Suprapubic skin (tissue), 4 donors: Measurements from ENCODE around the gene L3MBTL4. TPM values are rescaled to one million over a fixed set of nuclear protein-coding genes. Genes with fewer than 3 reads are reported as not detected.
A peak's percentile ranks its signal among the peaks of the same experiment; 100 is the strongest.

ENCODE experiments used
- DNase-seq, 2 donors: peaks; one replicate each; pipeline ENCODE4 v3.0.0-alpha.2; 2019; ENCODE audit warnings: low spot score in 2 of 2
- H3K27ac ChIP-seq: fragments of 200-600 bp; sonication (generic); one replicate; pipeline ENCODE4 v1.5.1; 2019
- H3K27me3 ChIP-seq: fragments of 200-600 bp; sonication (generic); one replicate; pipeline ENCODE4 v1.5.1; 2019
- H3K36me3 ChIP-seq: fragments of 200-600 bp; sonication (generic); one replicate; pipeline ENCODE4 v1.5.1; 2019
- H3K4me1 ChIP-seq: fragments of 200-600 bp; sonication (generic); one replicate; pipeline ENCODE4 v1.5.1; 2019
- H3K4me3 ChIP-seq: fragments of 200-600 bp; sonication (generic); one replicate; pipeline ENCODE4 v1.5.1; 2019; ENCODE audit warnings: mild to moderate bottlenecking
- H3K9me3 ChIP-seq: fragments of 200-600 bp; sonication (generic); one replicate; pipeline ENCODE4 v1.5.1; 2019
- CTCF ChIP-seq, 2 donors: fragments of 200-600 bp in 1 of 2; fragments of 450-650 bp in 1 of 2; sonication (generic) in 1 of 2; IDR thresholded peaks; one replicate each; pipeline ENCODE4 v1.5.1; 2016 to 2019; ENCODE audit warnings: antibody characterized with exemption in 2 of 2, mild to moderate bottlenecking in 1 of 2, moderate library complexity in 1 of 2
- EP300 ChIP-seq: sonication (generic); formaldehyde crosslinking; IDR thresholded peaks from one replicate; pipeline ENCODE4 v1.6.1; 2017; ENCODE audit warnings: antibody characterized with exemption
- POLR2A ChIP-seq, 2 donors: fragments of 450-650 bp; IDR thresholded peaks; one replicate each; pipeline ENCODE4 v1.6.1; 2017; ENCODE audit warnings: antibody characterized with exemption in 2 of 2, mild to moderate bottlenecking in 2 of 2, moderate library complexity in 2 of 2
- POLR2AphosphoS5 ChIP-seq, 3 donors: sonication (generic); formaldehyde crosslinking; IDR thresholded peaks; one replicate each; pipeline ENCODE4 v1.6.1; 2017; ENCODE audit warnings: antibody characterized with exemption in 3 of 3
- WGBS: methylation state at CpG from one replicate; pipeline ENCODE4 v1.1.5; 2018; 5-methylcytosine and 5-hydroxymethylcytosine counted together
- total RNA-seq, 4 donors: library from RNA; depleted of rRNA; stranded (reverse); fragments of >200 nt; gene quantifications; one replicate each; pipeline ENCODE4 v1.1.0, GENCODE V29; 2016

Gene L3MBTL4
- total RNA-seq: 10 to 100 TPM; 11.9 to 29.9 (median 14.4) TPM

DNA sequence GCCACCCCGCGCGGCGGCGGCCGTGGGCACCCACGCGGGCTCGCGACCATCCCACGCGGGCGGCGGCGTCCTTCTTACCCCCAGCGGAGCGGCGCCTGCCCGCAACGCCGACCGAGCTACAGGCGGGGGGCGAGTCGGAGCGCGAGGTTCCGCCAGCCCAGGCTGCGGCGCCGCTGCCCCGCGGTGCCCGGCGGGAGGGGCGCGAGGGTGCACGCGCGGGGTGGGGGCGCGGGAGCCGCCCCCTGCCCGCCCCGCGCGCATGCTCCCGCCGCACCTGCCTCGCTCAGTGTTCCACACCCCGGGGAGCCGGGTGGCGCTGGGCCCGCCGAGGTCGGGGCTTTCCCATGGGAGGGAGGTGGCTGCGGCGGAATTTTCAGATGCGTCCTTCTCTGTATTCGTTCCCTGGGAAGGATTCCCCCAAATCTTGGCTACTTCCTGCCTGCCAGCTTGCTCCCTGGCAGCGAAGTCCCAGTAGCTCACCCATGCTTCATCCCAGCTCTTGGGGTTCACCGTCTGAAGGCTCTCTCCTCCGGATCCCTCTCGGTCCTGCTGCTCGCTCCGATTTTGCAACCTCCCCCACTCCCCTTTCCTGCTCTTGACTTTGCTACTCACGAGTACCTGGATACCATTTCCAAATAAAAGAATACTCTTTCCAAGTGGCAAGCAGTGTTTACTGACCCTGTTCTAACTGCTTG is at the start of gene L3MBTL4:
L3MBTL4 (minus strand) TSS at position 189 of the 695 bp plus-strand sequence. CDS start 103,286 bp downstream, outside the sequence.
- 4% methylated on average over 18 of the region's 67 CpGs for WGBS
- peaks cover 22% of the 10 kb centered on the region for H3K4me1 ChIP-seq
- H3K9me3 ChIP-seq: no peaks in the 10 kb centered on the region
- H3K36me3 ChIP-seq: no peaks in the 10 kb centered on the region
- peak in 1 of 2 donors; percentile 73 for DNase-seq
- peak within 1 kb of the TSS; percentile 71 for H3K4me3 ChIP-seq
- peak within 1 kb of the TSS; percentile 84 for H3K27ac ChIP-seq
- no peaks in the 10 kb centered on the region for H3K27me3 ChIP-seq
- TF ChIP-seq POLR2A (IDR thresholded peaks at IDR 0.05): no peak
- no peak for TF ChIP-seq EP300
- TF ChIP-seq CTCF (IDR thresholded peaks at IDR 0.05): no peak
- TF ChIP-seq POLR2AphosphoS5 (IDR thresholded peaks at IDR 0.05): no peak

DNA sequence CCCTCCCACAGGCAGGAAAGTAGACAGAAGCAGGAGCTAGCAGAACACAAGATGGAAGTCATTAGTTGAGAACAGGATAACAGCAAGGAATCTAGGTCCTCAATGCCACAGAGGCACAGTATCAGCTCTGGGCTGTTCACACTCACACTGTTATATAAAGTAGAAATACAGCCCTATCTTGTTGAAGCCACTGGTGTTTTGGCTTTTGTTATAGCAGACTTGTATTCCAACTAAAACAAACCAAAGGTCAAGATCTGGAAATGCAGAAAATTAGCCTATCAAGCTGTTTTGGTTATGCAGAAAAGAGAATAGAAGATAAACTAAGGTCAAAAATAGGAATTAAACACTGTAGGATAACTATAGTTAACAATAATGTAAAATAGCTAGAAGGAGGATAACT is 37.5 kb upstream of the L3MBTL4 start:
- no peaks in the 10 kb centered on the region for H3K36me3 ChIP-seq
- no peak overlapping the region for H3K27ac ChIP-seq
- H3K9me3 ChIP-seq: no peaks in the 10 kb centered on the region
- no peaks in the 10 kb centered on the region for H3K4me1 ChIP-seq
- no peak overlapping the region for H3K4me3 ChIP-seq
- TF ChIP-seq CTCF (IDR thresholded peaks at IDR 0.05): no peak
- no peaks in the 10 kb centered on the region for H3K27me3 ChIP-seq
- DNase-seq: no peak

GRCh38 chr18:6449213-6449612 is 34.5 kb upstream of the L3MBTL4 start:
- H3K9me3 ChIP-seq: no peaks in the 10 kb centered on the region
- no peaks in the 10 kb centered on the region for H3K27me3 ChIP-seq
- DNase-seq: no peak
- no peaks in the 10 kb centered on the region for H3K36me3 ChIP-seq
- TF ChIP-seq CTCF (IDR thresholded peaks at IDR 0.05) (no peak), POLR2AphosphoS5 (IDR thresholded peaks at IDR 0.05) (no peak), EP300 (no peak), POLR2A (IDR thresholded peaks at IDR 0.05) (no peak)
- 90% methylated on average over 5 of the region's 5 CpGs for WGBS
- no peaks in the 10 kb centered on the region for H3K4me1 ChIP-seq
- H3K4me3 ChIP-seq: no peak overlapping the region
- no peak overlapping the region for H3K27ac ChIP-seq

DNA sequence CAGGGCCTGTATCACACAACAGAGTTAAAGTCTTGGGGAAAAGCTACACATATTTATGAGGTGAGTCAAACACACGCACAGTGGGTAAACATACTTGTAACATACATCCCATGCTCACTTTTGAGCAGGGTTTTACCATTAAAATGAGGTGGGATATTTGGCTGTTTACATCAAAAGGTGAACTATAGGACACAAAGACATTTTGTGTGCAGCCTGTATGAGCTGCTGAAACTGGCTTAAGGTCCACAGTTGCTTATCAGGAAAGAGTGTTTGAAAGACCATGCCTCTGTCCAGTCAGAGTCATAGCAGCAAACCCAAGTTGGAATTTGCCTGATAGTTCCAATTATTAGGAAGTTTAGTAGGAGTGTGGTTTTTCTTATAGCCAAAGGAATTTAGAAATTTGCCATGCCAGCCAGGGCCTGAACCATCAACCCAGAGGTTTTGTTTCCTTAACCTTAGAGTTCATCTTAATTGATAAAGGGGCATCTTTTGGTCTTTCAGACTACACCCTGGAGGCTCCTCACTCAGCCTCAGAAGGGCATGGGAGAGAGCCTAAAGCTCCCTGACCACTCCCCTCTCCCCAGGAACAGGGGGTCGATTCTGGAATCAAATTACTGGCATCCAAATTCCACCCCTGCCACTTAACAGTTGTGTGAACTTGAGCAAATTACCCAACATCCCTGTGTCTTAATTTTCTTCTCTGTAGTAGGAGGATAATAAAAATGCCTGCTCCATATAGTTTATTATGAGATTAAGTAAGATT is 29.9 kb upstream of the L3MBTL4 start:
- Histone ChIP-seq H3K4me3 (no peak overlapping the region), H3K27me3 (no peaks in the 10 kb centered on the region), H3K9me3 (no peaks in the 10 kb centered on the region), H3K27ac (no peak overlapping the region), H3K36me3 (no peaks in the 10 kb centered on the region), H3K4me1 (no peaks in the 10 kb centered on the region)
- no peak for DNase-seq
- 72% methylated on average over 2 of the region's 2 CpGs for WGBS
- no peak for TF ChIP-seq POLR2A (IDR thresholded peaks at IDR 0.05)
- no peak for TF ChIP-seq POLR2AphosphoS5 (IDR thresholded peaks at IDR 0.05)
- TF ChIP-seq CTCF (IDR thresholded peaks at IDR 0.05): no peak
- TF ChIP-seq EP300: no peak

- Histone ChIP-seq H3K9me3 (no peaks in the 10 kb centered on the region), H3K4me1 (no peaks in the 10 kb centered on the region), H3K36me3 (no peaks in the 10 kb centered on the region), H3K27ac (no peak overlapping the region), H3K27me3 (no peaks in the 10 kb centered on the region), H3K4me3 (no peak overlapping the region)
- TF ChIP-seq POLR2A (IDR thresholded peaks at IDR 0.05): no peak
- no peak for TF ChIP-seq CTCF (IDR thresholded peaks at IDR 0.05)
- no peak for TF ChIP-seq POLR2AphosphoS5 (IDR thresholded peaks at IDR 0.05)
- TF ChIP-seq EP300: no peak
- no peak for DNase-seq
- WGBS: 62% methylated on average over 2 of the region's 2 CpGs
These were observed 26.5 kb upstream of the L3MBTL4 start for GRCh38 chr18:6441200-6441599.
